Mesendoderm (in vitro differentiated cells): ENCODE results near the gene NOP56. TPM values are rescaled to one million over a fixed set of nuclear protein-coding genes. Genes with fewer than 3 reads are reported as not detected.

Experiments used
- DNase-seq: peaks from one replicate; pipeline ENCODE4 v3.0.0; 2013
- H2AK5ac ChIP-seq: 2 replicates; pipeline ENCODE4 v1.6.1; 2013; ENCODE audit warnings: low read length, inconsistent platforms
- H2BK120ac ChIP-seq: 2 replicates; pipeline ENCODE4 v1.6.1; 2013; ENCODE audit warnings: low read depth, mild to moderate bottlenecking, low read length, moderate library complexity, mixed read lengths
- H2BK15ac ChIP-seq: replicated peaks from 2 replicates; pipeline ENCODE4 v1.6.1; 2013; ENCODE audit warnings: low read depth, mild to moderate bottlenecking, moderate library complexity
- H2BK5ac ChIP-seq: 2 replicates; pipeline ENCODE4 v1.6.1; 2013; ENCODE audit warnings: low read length, inconsistent platforms
- H3K18ac ChIP-seq: 2 replicates; pipeline ENCODE4 v1.6.1; 2013; ENCODE audit warnings: mild to moderate bottlenecking, low read length, mixed read lengths
- H3K23ac ChIP-seq: one replicate; pipeline ENCODE4 v1.6.1; 2013; ENCODE audit warnings: low read length
- H3K27ac ChIP-seq: 2 replicates; pipeline ENCODE4 v1.5.1; 2013; ENCODE audit warnings: low read depth, mild to moderate bottlenecking, inconsistent platforms, low read length, moderate library complexity
- H3K27me3 ChIP-seq: 2 replicates; pipeline ENCODE4 v1.6.1; 2013; ENCODE audit warnings: low read length, control low read depth, mild to moderate bottlenecking, inconsistent platforms; ENCODE audit not compliant: insufficient read depth, poor library complexity
- H3K36me3 ChIP-seq: 2 replicates; pipeline ENCODE4 v1.6.1; 2013; ENCODE audit warnings: low read length, inconsistent platforms; ENCODE audit not compliant: control insufficient read depth, insufficient read depth
- H3K4ac ChIP-seq: one replicate; pipeline ENCODE4 v1.6.1; 2013; ENCODE audit warnings: low read depth, mild to moderate bottlenecking, low read length, moderate library complexity
- H3K4me1 ChIP-seq: 2 replicates; pipeline ENCODE4 v1.6.1; 2013; ENCODE audit warnings: low read depth, low read length, inconsistent platforms; ENCODE audit not compliant: control insufficient read depth
- H3K4me2 ChIP-seq: 2 replicates; pipeline ENCODE4 v1.6.1; 2013; ENCODE audit warnings: low read length
- H3K4me3 ChIP-seq: 2 replicates; pipeline ENCODE4 v1.5.1; 2013; ENCODE audit warnings: mild to moderate bottlenecking, low read length
- H3K56ac ChIP-seq: one replicate; pipeline ENCODE4 v1.6.1; 2013; ENCODE audit warnings: low read length
- H3K79me1 ChIP-seq: 2 replicates; pipeline ENCODE4 v1.6.1; 2013; ENCODE audit warnings: low read length, inconsistent platforms
- H3K79me2 ChIP-seq: 2 replicates; pipeline ENCODE4 v1.6.1; 2013; ENCODE audit warnings: mild to moderate bottlenecking, low read length; ENCODE audit not compliant: control insufficient read depth, insufficient read depth
- H3K9ac ChIP-seq: 2 replicates; pipeline ENCODE4 v1.6.1; 2013; ENCODE audit warnings: low read length, inconsistent platforms
- H4K5ac ChIP-seq: one replicate; pipeline ENCODE4 v1.6.1; 2013; ENCODE audit warnings: low read length
- H4K8ac ChIP-seq: one replicate; pipeline ENCODE4 v1.6.1; 2013; ENCODE audit warnings: low read depth, mild to moderate bottlenecking, control low read depth, low read length, moderate library complexity
- WGBS: extraction: QIAGEN DNeasy Blood & Tissue Kit; methylation state at CpG from one replicate; pipeline ENCODE4 v1.1.7; 2013; ENCODE audit warnings: low lambda C conversion rate, missing lambda C conversion rate; ENCODE audit not compliant: insufficient coverage; ENCODE audit errors: extremely low coverage; 5-methylcytosine and 5-hydroxymethylcytosine counted together
- small RNA-seq: library from polyadenylated mRNA; stranded (forward); fragments of <200 nt; extraction: miRNeasy Mini kit (QIAGEN cat#:217004); gene quantifications from one replicate; pipeline ENCODE3, GENCODE V24; 2013; ENCODE audit not compliant: insufficient read depth

NOP56 gene

GRCh38 chr20:2707353-2708072 is 55.1 kb downstream of the NOP56 start:
- Histone ChIP-seq H3K4me1 (no peaks in the 10 kb centered on the region), H3K18ac (no peak overlapping the region), H3K36me3 (no peaks in the 10 kb centered on the region), H2BK120ac (no peak overlapping the region), H3K27ac (no peak overlapping the region), H3K79me1 (no peaks in the 10 kb centered on the region), H3K4me2 (no peak overlapping the region), H2BK5ac (no peak overlapping the region), H4K5ac (no peak overlapping the region), H3K27me3 (no peaks in the 10 kb centered on the region), H3K23ac (no peak overlapping the region), H2AK5ac (no peak overlapping the region), H3K4ac (no peak overlapping the region), H3K9ac (no peak overlapping the region), H4K8ac (no peak overlapping the region), H2BK15ac (no peak overlapping the region), H3K4me3 (no peak overlapping the region), H3K56ac (no peak overlapping the region), H3K79me2 (no peaks in the 10 kb centered on the region)
- no CpG with 5 or more reads among the region's 12 CpGs for WGBS
- DNase-seq: no peak

Small RNAs within 50 kb of the gene (small RNA-seq; reads per million reads assigned to genes)
- gene SNORA51: not detected
- gene SNORD110: not detected
- not detected for gene SNORD56
- gene SNORD57: not detected
- gene SNORD86: not detected
